H1 (cell line): Measurements from ENCODE around the gene NUDC. TPM values are rescaled to one million over a fixed set of nuclear protein-coding genes. Genes with fewer than 3 reads are reported as not detected.

Experiments
- CTCF ChIA-PET: fragments of 300-600 bp; sonication (Branson Sonifier 250); formaldehyde crosslinking; loops from one replicate; lab custom pipeline; 2021; ENCODE audit not compliant: partially characterized antibody; lab: Charles Lee
- POLR2A ChIA-PET: fragments of 300-600 bp; sonication (Branson Sonifier 250); formaldehyde crosslinking; loops from one replicate; lab custom pipeline; 2021; ENCODE audit warnings: inconsistent platforms; ENCODE audit not compliant: partially characterized antibody; lab: Charles Lee
- DNase-seq, 2 experiments: peaks; one replicate each; pipeline versions ENCODE4 v3.0.0 to v3.0.0-alpha.2; 2010 to 2022; ENCODE audit warnings: low spot score in 2 of 2, low read depth in 1 of 2, mixed read lengths in 1 of 2
- FAIRE-seq: peaks from 2 replicates; lab custom pipeline; 2011; peaks lifted over from hg19 to GRCh38; lab: Jason Lieb, UNC
- H2AFZ ChIP-seq: 2 replicates; pipeline ENCODE4 v1.8.1; 2012; ENCODE audit warnings: low read length, inconsistent platforms
- H2AK5ac ChIP-seq: 2 replicates; pipeline ENCODE4 v1.6.1; 2013; ENCODE audit warnings: low read depth, low read length
- H2BK120ac ChIP-seq: replicated peaks from 2 replicates; pipeline ENCODE3; 2013; ENCODE audit warnings: low read depth, low read length, inconsistent platforms
- H2BK12ac ChIP-seq: 2 replicates; pipeline ENCODE4 v1.6.1; 2013; ENCODE audit warnings: low read depth, low read length
- H2BK15ac ChIP-seq: 2 replicates; pipeline ENCODE4 v1.6.1; 2013; ENCODE audit warnings: low read length
- H2BK20ac ChIP-seq: 2 replicates; pipeline ENCODE4 v1.6.1; 2013; ENCODE audit warnings: low read length
- H2BK5ac ChIP-seq: 2 replicates; pipeline ENCODE4 v1.6.1; 2013; ENCODE audit warnings: low read depth, low read length
- H3K14ac ChIP-seq: 2 replicates; pipeline ENCODE4 v1.6.1; 2013; ENCODE audit warnings: inconsistent platforms; ENCODE audit not compliant: insufficient read length
- H3K18ac ChIP-seq: 2 replicates; pipeline ENCODE4 v1.6.1; 2013; ENCODE audit warnings: low read length; ENCODE audit errors: extremely low read depth
- H3K23ac ChIP-seq: 2 replicates; pipeline ENCODE4 v1.6.1; 2013; ENCODE audit warnings: inconsistent platforms; ENCODE audit not compliant: insufficient read length
- H3K23me2 ChIP-seq: 2 replicates; pipeline ENCODE4 v1.6.1; 2013; ENCODE audit warnings: low read depth, low read length
- H3K27ac ChIP-seq: 2 replicates; pipeline ENCODE4 v1.6.1; 2011; ENCODE audit warnings: low read depth, low read length, inconsistent platforms
- H3K27me3 ChIP-seq, 4 experiments: replicated peaks in 1 of 4; 1 replicate in 1 of 4; 2 replicates in 3 of 4; pipeline versions ENCODE4 v1.6.1 to v1.8.1; 2011 to 2013; ENCODE audit warnings: low read length in 3 of 4, mild to moderate bottlenecking in 3 of 4, inconsistent platforms in 2 of 4, mixed read lengths in 2 of 4, moderate library complexity in 1 of 4; ENCODE audit not compliant: control insufficient read depth in 3 of 4, insufficient read depth in 3 of 4; ENCODE audit errors: extremely low read depth in 1 of 4
- H3K36me3 ChIP-seq, 4 experiments: 2 replicates each; pipeline versions ENCODE4 v1.6.1 to v1.8.1; 2011 to 2013; ENCODE audit warnings: mild to moderate bottlenecking in 4 of 4, low read length in 3 of 4, moderate library complexity in 2 of 4, control low read depth in 1 of 4, inconsistent platforms in 1 of 4; ENCODE audit not compliant: insufficient read depth in 4 of 4, control insufficient read depth in 2 of 4
- H3K4ac ChIP-seq: replicated peaks from 2 replicates; pipeline ENCODE3; 2013; ENCODE audit warnings: low read length, low read depth, mixed read lengths, inconsistent platforms; ENCODE audit not compliant: insufficient read length
- H3K4me1 ChIP-seq, 4 experiments: replicated peaks in 1 of 4; 1 replicate in 1 of 4; 2 replicates in 3 of 4; pipeline versions ENCODE4 v1.6.1 to v1.8.1; 2011 to 2013; ENCODE audit warnings: low read length in 3 of 4, inconsistent platforms in 2 of 4, mixed read lengths in 1 of 4; ENCODE audit not compliant: insufficient read depth in 4 of 4, control insufficient read depth in 3 of 4
- H3K4me2 ChIP-seq, 2 experiments: 2 replicates each; pipeline versions ENCODE4 v1.6.1 to v1.8.1; 2011 to 2013; ENCODE audit warnings: low read depth in 2 of 2, low read length in 2 of 2, control low read depth in 1 of 2, inconsistent platforms in 1 of 2, mild to moderate bottlenecking in 1 of 2; ENCODE audit not compliant: insufficient read depth in 1 of 2
- H3K4me3 ChIP-seq, 4 experiments: fragments of 200-600, 300-600 bp in 1 of 4; sonication (generic), shearing (Covaris generic), sonication (Bioruptor Twin) in 1 of 4; 2 replicates each; pipeline versions ENCODE4 v1.5.1 to v1.8.1; 2011 to 2016; ENCODE audit warnings: low read length in 4 of 4, low read depth in 3 of 4, control low read depth in 2 of 4, inconsistent platforms in 2 of 4, mild to moderate bottlenecking in 2 of 4, mixed read lengths in 1 of 4, moderate library complexity in 1 of 4; ENCODE audit not compliant: insufficient read depth in 2 of 4; ENCODE audit errors: extremely low read depth in 1 of 4
- H3K56ac ChIP-seq: replicated peaks from 2 replicates; pipeline ENCODE3; 2013; ENCODE audit warnings: low read depth, mild to moderate bottlenecking, mixed read lengths, low read length, inconsistent platforms; ENCODE audit not compliant: insufficient read length
- H3K79me1 ChIP-seq: 2 replicates; pipeline ENCODE4 v1.6.1; 2013; ENCODE audit warnings: low read depth, low read length, control low read depth
- H3K79me2 ChIP-seq, 2 experiments: 2 replicates each; pipeline versions ENCODE4 v1.6.1 to v1.8.1; 2012 to 2013; ENCODE audit warnings: low read length in 2 of 2, mild to moderate bottlenecking in 2 of 2, inconsistent platforms in 1 of 2; ENCODE audit not compliant: insufficient read depth in 2 of 2, control insufficient read depth in 1 of 2
- H3K9ac ChIP-seq, 4 experiments: replicated peaks in 1 of 4; 1 replicate in 1 of 4; 2 replicates in 3 of 4; pipeline versions ENCODE4 v1.6.1 to v1.8.1; 2011 to 2013; ENCODE audit warnings: low read depth in 3 of 4, low read length in 3 of 4, control low read depth in 2 of 4, mild to moderate bottlenecking in 2 of 4, moderate library complexity in 2 of 4, inconsistent platforms in 1 of 4; ENCODE audit errors: extremely low read depth in 1 of 4
- H3K9me3 ChIP-seq, 2 experiments: 2 replicates each; pipeline versions ENCODE4 v1.6.1 to v1.8.1; 2012 to 2013; ENCODE audit warnings: mild to moderate bottlenecking in 2 of 2, moderate library complexity in 2 of 2, control low read depth in 1 of 2, inconsistent platforms in 1 of 2, low read depth in 1 of 2, low read length in 1 of 2, mixed read lengths in 1 of 2; ENCODE audit not compliant: insufficient read depth in 2 of 2
- H4K20me1 ChIP-seq, 2 experiments: replicated peaks in 1 of 2; 2 replicates each; pipeline versions ENCODE3 to v1.8.1; 2011 to 2013; ENCODE audit warnings: inconsistent platforms in 2 of 2, low read length in 2 of 2, mild to moderate bottlenecking in 1 of 2; ENCODE audit not compliant: insufficient read depth in 2 of 2, control insufficient read depth in 1 of 2
- H4K5ac ChIP-seq: 2 replicates; pipeline ENCODE4 v1.6.1; 2013; ENCODE audit warnings: low read length, low read depth, mixed read lengths, inconsistent platforms; ENCODE audit not compliant: insufficient read length
- H4K8ac ChIP-seq: 2 replicates; pipeline ENCODE4 v1.8.0; 2013; ENCODE audit warnings: mild to moderate bottlenecking, moderate library complexity, low read length, inconsistent platforms; ENCODE audit not compliant: insufficient read depth; ENCODE audit errors: extremely low read depth
- H4K91ac ChIP-seq: replicated peaks from 2 replicates; pipeline ENCODE3; 2013; ENCODE audit warnings: low read length, mixed read lengths, inconsistent platforms; ENCODE audit not compliant: insufficient read length
- ASH2L ChIP-seq: fragments of 200-600, 300-600 bp; sonication (generic); IDR thresholded peaks from one replicate; pipeline ENCODE4 v1.7.1; 2017; ENCODE audit warnings: low read length
- ATF3 ChIP-seq: IDR thresholded peaks from 2 replicates; pipeline ENCODE4 v1.6.1; 2011; ENCODE audit warnings: low read depth, mild to moderate bottlenecking, low read length; ENCODE audit not compliant: insufficient read depth
- BCL11A ChIP-seq, 2 experiments: IDR thresholded peaks; one replicate each; pipeline ENCODE4 v1.6.1; 2011; ENCODE audit warnings: low read depth in 2 of 2, low read length in 2 of 2, mild to moderate bottlenecking in 2 of 2
- BRCA1 ChIP-seq: IDR thresholded peaks from 2 replicates; pipeline ENCODE4 v1.6.1; 2012; ENCODE audit warnings: low read depth, low read length, improper control_type of control experiment
- CREB1 ChIP-seq: IDR thresholded peaks from 2 replicates; pipeline ENCODE4 v1.6.1; 2012; ENCODE audit warnings: inconsistent platforms
- EP300 ChIP-seq, 2 experiments: IDR thresholded peaks; 1 replicate in 1 of 2; 2 replicates in 1 of 2; pipeline ENCODE4 v1.6.1; 2011 to 2012; ENCODE audit warnings: low read depth in 2 of 2, low read length in 2 of 2, mild to moderate bottlenecking in 2 of 2, borderline replicate concordance in 1 of 2, inconsistent platforms in 1 of 2, moderate library complexity in 1 of 2
- EZH2 ChIP-seq: fragments of 200-600 bp; sonication (generic); IDR thresholded peaks from 2 replicates; pipeline ENCODE4 v1.7.1; 2012; ENCODE audit warnings: low read depth, mild to moderate bottlenecking, moderate library complexity, low read length, inconsistent platforms; ENCODE audit not compliant: severe bottlenecking
- FOSL1 ChIP-seq: IDR thresholded peaks from 2 replicates; pipeline ENCODE4 v1.6.1; 2011; ENCODE audit warnings: mild to moderate bottlenecking, low read depth, low read length, moderate library complexity; ENCODE audit not compliant: insufficient read depth
- HDAC2 ChIP-seq, 2 experiments: fragments of 300-600 bp in 1 of 2; sonication (generic) in 1 of 2; IDR thresholded peaks; 2 replicates each; pipeline ENCODE4 v1.6.1; 2011 to 2012; ENCODE audit warnings: low read depth in 2 of 2, low read length in 2 of 2, mild to moderate bottlenecking in 2 of 2, moderate library complexity in 2 of 2, borderline replicate concordance in 1 of 2, inconsistent platforms in 1 of 2
- JUND ChIP-seq: IDR thresholded peaks from 2 replicates; pipeline ENCODE4 v1.6.1; 2011; ENCODE audit warnings: mild to moderate bottlenecking, improper control_type of control experiment, low read length
- SAP30 ChIP-seq: fragments of 300-600 bp; sonication (generic); IDR thresholded peaks from 2 replicates; pipeline ENCODE4 v1.7.1; 2012; ENCODE audit warnings: low read length, moderate library complexity, mild to moderate bottlenecking, inconsistent platforms; ENCODE audit not compliant: insufficient read depth, insufficient replicate concordance
- SIRT6 ChIP-seq: IDR thresholded peaks from one replicate; pipeline ENCODE4 v1.7.1; 2012; ENCODE audit warnings: low read length, inconsistent platforms
- SUZ12 ChIP-seq: fragments of 200-600 bp; sonication (generic); IDR thresholded peaks from 2 replicates; pipeline ENCODE4 v1.6.1; 2012; ENCODE audit warnings: mild to moderate bottlenecking, inconsistent platforms, low read length, moderate library complexity, mixed read lengths
- WGBS, 2 experiments: shearing (Covaris generic) in 1 of 2; methylation state at CpG; one replicate each; pipeline versions ENCODE4 v1.1.6 to v1.1.7; 2013 to 2015; ENCODE audit warnings: low lambda C conversion rate in 2 of 2, mixed read lengths in 2 of 2, inconsistent platforms in 1 of 2, low coverage in 1 of 2, missing lambda C conversion rate in 1 of 2; ENCODE audit not compliant: insufficient replicate concordance in 2 of 2, insufficient coverage in 1 of 2, insufficient read length in 1 of 2; ENCODE audit errors: extremely low coverage in 1 of 2, missing lambda C conversion rate in 1 of 2; 5-methylcytosine and 5-hydroxymethylcytosine counted together
- polyA plus RNA-seq, 7 experiments: library from polyadenylated mRNA; depleted of rRNA in 3 of 7; stranded (reverse) in 5 of 7; unstranded in 2 of 7; fragments of >200 nt in 5 of 7; fragments of 200-250 nt in 2 of 7; gene quantifications; 1 replicate in 5 of 7; 2 replicates in 1 of 7; 4 replicates in 1 of 7; pipeline versions ENCODE4 v1.2.1 to v1.2.3, GENCODE V29; 2011 to 2013; ENCODE audit warnings: missing spikeins in 2 of 7, mixed read lengths in 2 of 7
- total RNA-seq: library from RNA; stranded (reverse); fragmentation: NEBNext Ultra II Directional; extraction: Animal tissue kit (Norgen Biotek cat#: 25700); gene quantifications from 2 replicates; pipeline ENCODE4 v1.2.1, GENCODE V29; 2021

Gene NUDC
- total and polyA plus RNA-seq, 2 of the 8 experiments (the other 6 are each of a cell fraction or from before 2014, with no cell fraction given): 43.2 to 131 TPM

GRCh38 chr1:26965213-26965612 is 43.7 kb downstream of the NUDC start:
- Histone ChIP-seq H2BK12ac (no peak overlapping the region), H3K23ac (no peak overlapping the region), H3K4ac (no peak overlapping the region), H3K36me3 (no peaks in the 10 kb centered on the region), H4K5ac (no peak overlapping the region), H2BK120ac (no peak overlapping the region), H3K79me2 (no peaks in the 10 kb centered on the region), H3K9ac (no peak overlapping the region), H2AK5ac (no peak overlapping the region), H3K56ac (no peak overlapping the region), H3K18ac (no peak overlapping the region), H2BK5ac (no peak overlapping the region), H4K8ac (no peak overlapping the region), H3K4me2 (no peak overlapping the region), H3K23me2 (peaks cover 4% of the 10 kb centered on the region), H3K4me3 (no peak overlapping the region), H3K27me3 (no peaks in the 10 kb centered on the region), H3K14ac (no peak overlapping the region), H4K20me1 (no peaks in the 10 kb centered on the region), H3K4me1 (peaks cover 0 to 3% (median 0%) of the 10 kb centered on the region in 4 experiments; a peak in 3 of 7 replicates), H2AFZ (no peak overlapping the region), H2BK20ac (no peak overlapping the region), H2BK15ac (no peak overlapping the region), H4K91ac (no peak overlapping the region), H3K79me1 (no peaks in the 10 kb centered on the region), H3K9me3 (no peaks in the 10 kb centered on the region), H3K27ac (no peak overlapping the region)
- ChIA-PET POLR2A (interaction anchor here (6.2 kb wide), 1 partner anchor 33 kb away, joined by 158 read pairs; the partner anchor contains the start of gene TRNP1), CTCF (interaction anchor here (0.6 to 5.8 kb wide), 3 partner anchors 18 to 133 kb away, joined by 3 to 130 read pairs (median 60); partner anchors contain the start of gene TRNP1)
- no peak for DNase-seq
- FAIRE-seq: no peak
- WGBS, 2 experiments: 93% methylated on average over 6 of the region's 6 CpGs; no CpG with 5 or more reads in 1 of the 2 experiments
- TF ChIP-seq CREB1 (no peak), ATF3 (no peak), SIRT6 (no peak), JUND (no peak), FOSL1 (no peak), SAP30 (no peak), EZH2 (no peak), HDAC2 (IDR thresholded peaks at IDR 0.05; ENCODE audit: borderline replicate concordance in 1 of 2, low read depth in 2 of 2, low read length in 2 of 2) (no peak), SUZ12 (no peak), BCL11A (IDR thresholded peaks at IDR 0.05; ENCODE audit: low read depth in 2 of 2, low read length in 2 of 2) (no peak), BRCA1 (no peak), EP300 (IDR thresholded peaks at IDR 0.05; ENCODE audit: borderline replicate concordance in 1 of 2, low read depth in 2 of 2, low read length in 2 of 2) (no peak), ASH2L (no peak)
